Peyer's patch (tissue), 4 donors: ENCODE data around the gene C4BPA.

Experiments
- POLR2A ChIP-seq, 2 donors: fragments of 450-650 bp; IDR thresholded peaks; one replicate each; pipeline ENCODE4 v1.5.1; 2017; ENCODE audit warnings: antibody characterized with exemption in 2 of 2, mild to moderate bottlenecking in 2 of 2, moderate library complexity in 2 of 2
- TF ChIP-seq, protein P1 (sequence below), 6 experiments: fragments of 450-650 bp in 4 of 6; fragments of 200-600 bp in 2 of 6; sonication (generic) in 1 of 6; IDR thresholded peaks; one replicate each; pipeline ENCODE4 v1.5.1; 2017 to 2019; ENCODE audit warnings: antibody characterized with exemption in 6 of 6, mild to moderate bottlenecking in 3 of 6, moderate library complexity in 1 of 6

DNA sequence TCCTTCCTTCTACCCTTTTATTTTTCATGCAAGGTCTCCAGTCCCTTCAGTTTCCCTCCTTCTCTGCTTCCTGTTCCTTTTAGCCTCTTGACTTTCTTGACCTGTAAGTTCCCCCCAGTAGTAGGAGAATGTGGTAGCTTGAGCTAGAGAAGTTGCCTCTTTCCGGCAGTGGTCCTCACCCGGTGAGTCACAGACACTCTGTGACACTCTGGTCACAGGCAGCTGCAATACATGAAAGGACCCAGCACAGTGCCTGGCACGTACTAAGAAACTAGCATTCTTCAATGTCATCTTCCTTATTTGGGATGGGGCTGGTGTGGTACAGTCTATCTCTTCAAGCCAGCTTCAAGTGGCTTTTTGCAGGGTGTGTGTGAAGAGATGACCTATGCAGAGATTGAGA lies 35.0 kb upstream of the C4BPA start:
- TF ChIP-seq, protein P1, sequence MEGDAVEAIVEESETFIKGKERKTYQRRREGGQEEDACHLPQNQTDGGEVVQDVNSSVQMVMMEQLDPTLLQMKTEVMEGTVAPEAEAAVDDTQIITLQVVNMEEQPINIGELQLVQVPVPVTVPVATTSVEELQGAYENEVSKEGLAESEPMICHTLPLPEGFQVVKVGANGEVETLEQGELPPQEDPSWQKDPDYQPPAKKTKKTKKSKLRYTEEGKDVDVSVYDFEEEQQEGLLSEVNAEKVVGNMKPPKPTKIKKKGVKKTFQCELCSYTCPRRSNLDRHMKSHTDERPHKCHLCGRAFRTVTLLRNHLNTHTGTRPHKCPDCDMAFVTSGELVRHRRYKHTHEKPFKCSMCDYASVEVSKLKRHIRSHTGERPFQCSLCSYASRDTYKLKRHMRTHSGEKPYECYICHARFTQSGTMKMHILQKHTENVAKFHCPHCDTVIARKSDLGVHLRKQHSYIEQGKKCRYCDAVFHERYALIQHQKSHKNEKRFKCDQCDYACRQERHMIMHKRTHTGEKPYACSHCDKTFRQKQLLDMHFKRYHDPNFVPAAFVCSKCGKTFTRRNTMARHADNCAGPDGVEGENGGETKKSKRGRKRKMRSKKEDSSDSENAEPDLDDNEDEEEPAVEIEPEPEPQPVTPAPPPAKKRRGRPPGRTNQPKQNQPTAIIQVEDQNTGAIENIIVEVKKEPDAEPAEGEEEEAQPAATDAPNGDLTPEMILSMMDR (IDR thresholded peaks at IDR 0.05): no peak
- TF ChIP-seq POLR2A (IDR thresholded peaks at IDR 0.05): no peak
